Nephron progenitor cell (in vitro differentiated cells): ENCODE data around the gene SLC35F1.

Experiments
- DNase-seq: peaks from one replicate; pipeline ENCODE4 v3.0.0; 2021
- H3K27ac Mint-ChIP-seq: 2 replicates; pipeline ENCODE4 v1.8.0; 2021; ENCODE audit warnings: mild to moderate bottlenecking, moderate library complexity, mixed read lengths
- H3K27me3 Mint-ChIP-seq: 2 replicates; pipeline ENCODE4 v1.8.0; 2021; ENCODE audit warnings: mild to moderate bottlenecking, low read depth, mixed read lengths; ENCODE audit not compliant: poor library complexity
- H3K36me3 Mint-ChIP-seq: 2 replicates; pipeline ENCODE4 v1.8.0; 2021; ENCODE audit warnings: low read depth, mixed read lengths
- H3K4me1 Mint-ChIP-seq: 2 replicates; pipeline ENCODE4 v1.8.0; 2021; ENCODE audit warnings: mixed read lengths
- H3K4me3 Mint-ChIP-seq: 2 replicates; pipeline ENCODE4 v1.8.0; 2021; ENCODE audit warnings: mild to moderate bottlenecking, moderate library complexity, mixed read lengths
- H3K9me3 Mint-ChIP-seq: 2 replicates; pipeline ENCODE4 v1.8.0; 2021; ENCODE audit warnings: mild to moderate bottlenecking, moderate library complexity, mixed read lengths
- TF ChIP-seq, protein P1 (sequence below): fragments of 200-600 bp; sonication (generic); IDR thresholded peaks from 2 replicates; pipeline ENCODE4 v1.5.0; 2021; ENCODE audit warnings: antibody characterized with exemption

Gene SLC35F1

DNA sequence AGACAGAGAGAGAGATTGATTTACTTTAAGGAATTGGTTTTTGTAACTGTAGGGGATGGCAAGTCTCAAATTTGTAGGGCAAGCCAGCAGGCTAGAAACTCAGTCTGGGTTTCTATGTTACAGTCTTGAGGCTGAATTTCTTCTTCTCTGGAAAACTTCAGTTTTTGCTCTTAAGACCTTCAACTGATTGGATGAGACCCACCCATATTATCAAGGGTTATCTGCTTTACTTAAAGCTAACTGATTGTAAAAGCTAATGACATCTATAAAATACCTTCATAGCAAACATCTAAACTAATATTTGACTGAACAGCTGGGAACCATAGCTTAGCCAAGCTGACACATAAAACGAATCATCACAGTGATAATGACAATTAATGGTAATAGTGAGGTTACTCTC lies 22.4 kb downstream of the SLC35F1 start:
- DNase-seq: no peak
- H3K27ac Mint-ChIP-seq: no peak overlapping the region
- no peaks in the 10 kb centered on the region for H3K4me1 Mint-ChIP-seq
- no peak overlapping the region for H3K4me3 Mint-ChIP-seq
- peaks cover 32% of the 10 kb centered on the region for H3K9me3 Mint-ChIP-seq
- H3K27me3 Mint-ChIP-seq: peaks cover 9% of the 10 kb centered on the region
- peaks cover 5% of the 10 kb centered on the region for H3K36me3 Mint-ChIP-seq
- TF ChIP-seq, protein P1, sequence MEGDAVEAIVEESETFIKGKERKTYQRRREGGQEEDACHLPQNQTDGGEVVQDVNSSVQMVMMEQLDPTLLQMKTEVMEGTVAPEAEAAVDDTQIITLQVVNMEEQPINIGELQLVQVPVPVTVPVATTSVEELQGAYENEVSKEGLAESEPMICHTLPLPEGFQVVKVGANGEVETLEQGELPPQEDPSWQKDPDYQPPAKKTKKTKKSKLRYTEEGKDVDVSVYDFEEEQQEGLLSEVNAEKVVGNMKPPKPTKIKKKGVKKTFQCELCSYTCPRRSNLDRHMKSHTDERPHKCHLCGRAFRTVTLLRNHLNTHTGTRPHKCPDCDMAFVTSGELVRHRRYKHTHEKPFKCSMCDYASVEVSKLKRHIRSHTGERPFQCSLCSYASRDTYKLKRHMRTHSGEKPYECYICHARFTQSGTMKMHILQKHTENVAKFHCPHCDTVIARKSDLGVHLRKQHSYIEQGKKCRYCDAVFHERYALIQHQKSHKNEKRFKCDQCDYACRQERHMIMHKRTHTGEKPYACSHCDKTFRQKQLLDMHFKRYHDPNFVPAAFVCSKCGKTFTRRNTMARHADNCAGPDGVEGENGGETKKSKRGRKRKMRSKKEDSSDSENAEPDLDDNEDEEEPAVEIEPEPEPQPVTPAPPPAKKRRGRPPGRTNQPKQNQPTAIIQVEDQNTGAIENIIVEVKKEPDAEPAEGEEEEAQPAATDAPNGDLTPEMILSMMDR: no peak

DNA sequence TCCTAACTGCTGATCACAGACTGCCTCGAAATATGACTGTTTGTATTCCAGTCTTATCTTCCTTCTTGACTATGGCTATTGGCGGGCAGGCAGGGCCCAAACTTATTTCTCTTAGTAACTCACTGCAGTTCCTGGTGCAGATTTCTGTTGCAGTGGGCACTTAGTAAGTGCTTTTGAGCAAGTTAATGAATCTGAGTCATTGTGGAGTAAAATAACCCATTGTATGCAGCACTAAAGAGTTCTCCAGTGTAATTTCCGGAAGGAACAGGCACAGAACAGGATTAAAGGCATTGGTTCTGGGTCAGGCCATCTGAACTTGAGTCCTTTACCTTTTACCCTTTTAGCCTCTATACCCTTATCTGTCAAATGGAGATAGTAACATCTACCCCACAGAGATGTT lies 23.6 kb downstream of the SLC35F1 start:
- Mint-ChIP-seq H3K4me3 (no peak overlapping the region), H3K27ac (no peak overlapping the region), H3K36me3 (peaks cover 5% of the 10 kb centered on the region), H3K9me3 (peaks cover 32% of the 10 kb centered on the region), H3K27me3 (peaks cover 9% of the 10 kb centered on the region), H3K4me1 (no peaks in the 10 kb centered on the region)
- TF ChIP-seq, protein P1: no peak
- no peak for DNase-seq

DNA sequence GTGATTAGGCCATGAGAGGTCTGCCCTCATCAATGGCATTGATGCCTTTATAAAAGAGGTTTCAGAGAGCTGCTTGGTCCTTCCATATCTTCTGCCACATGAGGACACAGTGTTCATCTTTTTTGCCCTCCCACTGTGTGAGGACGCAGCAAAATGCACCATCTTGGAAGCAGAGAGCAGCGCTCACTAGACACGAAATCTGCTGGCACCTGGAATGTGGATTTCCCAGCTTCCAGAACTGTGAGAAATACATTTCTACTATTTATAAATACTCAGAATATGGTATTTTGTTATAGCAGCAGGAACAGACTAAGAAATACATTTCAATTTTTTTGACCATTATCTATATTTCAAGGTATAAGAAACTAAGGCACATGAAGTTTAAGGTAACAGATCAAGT lies 24.9 kb downstream of the SLC35F1 start:
- Mint-ChIP-seq H3K27ac (no peak overlapping the region), H3K36me3 (peaks cover 5% of the 10 kb centered on the region), H3K9me3 (peaks cover 29% of the 10 kb centered on the region), H3K27me3 (peaks cover 9% of the 10 kb centered on the region), H3K4me3 (no peak overlapping the region), H3K4me1 (no peaks in the 10 kb centered on the region)
- no peak for DNase-seq
- TF ChIP-seq, protein P1: no peak

DNA sequence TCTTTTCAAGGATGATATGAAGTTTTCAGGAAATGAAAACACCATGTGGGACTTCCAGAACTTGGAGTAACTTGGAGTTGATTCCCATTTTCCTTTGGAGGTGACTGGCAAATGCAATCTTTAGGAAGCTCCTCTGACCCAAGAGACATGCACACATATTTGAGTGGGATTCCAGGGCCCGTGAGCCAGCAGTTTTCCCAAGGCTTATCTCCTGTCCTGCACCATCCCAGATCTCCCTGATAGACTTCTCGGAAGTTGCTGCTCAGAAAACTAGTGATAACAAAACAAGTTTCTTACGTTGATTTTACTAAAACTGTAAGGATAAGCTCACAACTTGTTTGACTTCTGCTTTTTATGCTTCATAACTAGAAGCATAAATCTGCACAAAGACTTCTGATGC lies 25.6 kb downstream of the SLC35F1 start:
- Mint-ChIP-seq H3K4me3 (no peak overlapping the region), H3K36me3 (peaks cover 5% of the 10 kb centered on the region), H3K4me1 (no peaks in the 10 kb centered on the region), H3K9me3 (peaks cover 23% of the 10 kb centered on the region), H3K27me3 (peaks cover 2% of the 10 kb centered on the region), H3K27ac (no peak overlapping the region)
- TF ChIP-seq, protein P1: no peak
- DNase-seq: no peak

DNA sequence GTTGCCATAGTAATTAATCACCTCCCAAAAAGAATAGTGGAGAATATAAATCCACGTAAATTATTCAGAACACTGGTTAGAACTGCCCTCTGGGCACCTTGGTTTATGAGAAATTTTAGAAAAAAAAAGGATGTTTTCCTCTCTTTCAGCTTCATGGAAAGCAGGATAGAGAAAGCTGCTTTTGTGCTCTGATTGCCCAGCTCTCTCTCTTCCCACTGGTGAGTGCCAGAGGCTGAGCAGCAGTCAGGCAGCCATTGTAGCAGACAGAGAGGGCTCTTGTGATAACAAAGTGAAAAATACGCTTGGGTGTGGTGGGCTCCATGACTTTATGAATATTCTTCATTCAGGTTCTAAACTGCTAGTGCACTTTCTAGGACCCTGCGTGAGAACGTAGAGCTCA lies 26.4 kb downstream of the SLC35F1 start:
- Mint-ChIP-seq H3K9me3 (peaks cover 15% of the 10 kb centered on the region), H3K4me3 (no peak overlapping the region), H3K27me3 (peaks cover 3% of the 10 kb centered on the region), H3K4me1 (peaks cover under 1% of the 10 kb centered on the region), H3K36me3 (peaks cover 5% of the 10 kb centered on the region), H3K27ac (no peak overlapping the region)
- TF ChIP-seq, protein P1: no peak
- DNase-seq: no peak

DNA sequence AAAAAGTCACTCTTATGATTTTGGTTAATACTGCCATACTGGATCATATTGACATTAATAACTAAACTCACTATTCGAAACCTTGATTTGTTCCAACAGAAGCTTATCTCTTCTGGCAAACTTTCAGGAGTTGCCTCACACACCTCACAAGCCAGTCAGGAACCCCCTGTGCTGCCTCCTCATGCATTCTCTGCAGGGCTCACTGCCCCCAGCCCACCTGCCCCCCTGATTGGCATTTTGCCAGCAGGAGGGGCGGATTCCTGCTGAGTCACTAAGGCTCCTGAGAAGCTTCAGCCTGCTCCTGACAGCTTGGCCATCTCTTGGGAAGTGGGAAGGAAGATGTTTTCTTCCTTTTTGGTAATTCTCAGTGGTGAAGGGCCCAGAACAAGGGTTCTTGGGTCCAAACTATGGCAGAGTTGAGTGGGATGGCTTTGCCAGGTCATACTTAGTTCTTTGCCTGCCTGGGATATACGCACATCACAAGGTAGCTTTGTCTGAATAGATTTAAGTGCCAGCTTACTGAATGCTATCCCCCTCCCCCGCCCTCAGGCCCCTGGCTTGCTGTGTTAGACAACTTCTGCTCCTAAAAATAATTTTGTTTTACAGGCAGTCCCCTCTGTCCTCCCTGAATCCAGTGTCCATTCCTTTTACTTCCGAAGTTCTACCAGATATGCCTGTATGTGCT lies 31.4 kb downstream of the SLC35F1 start:
- H3K27me3 Mint-ChIP-seq: peaks cover 4% of the 10 kb centered on the region
- no peak for DNase-seq
- H3K4me3 Mint-ChIP-seq: no peak overlapping the region

More for the DNA sequence above, 31.4 kb downstream of the SLC35F1 start:
- TF ChIP-seq, protein P1: no peak
- H3K36me3 Mint-ChIP-seq: no peaks in the 10 kb centered on the region
- no peak overlapping the region for H3K27ac Mint-ChIP-seq
- peaks cover 4% of the 10 kb centered on the region for H3K4me1 Mint-ChIP-seq
- H3K9me3 Mint-ChIP-seq: no peaks in the 10 kb centered on the region
